MM.1S (cell line): ENCODE results near the gene DHH.

Source experiments
- CTCF ChIP-seq: fragments of 300-600 bp; sonication (generic); IDR thresholded peaks from 2 replicates; pipeline ENCODE4 v1.5.1; 2016; ENCODE audit warnings: antibody characterized with exemption, low read length, mixed read lengths
- EZH2 ChIP-seq: fragments of 300-600 bp; sonication (generic); optimal IDR thresholded peaks from 2 replicates; pipeline ENCODE3; 2017; ENCODE audit warnings: low read depth, mild to moderate bottlenecking, antibody characterized with exemption, low read length, mixed read lengths
- EZH2phosphoT487 ChIP-seq: fragments of 300-600 bp; sonication (generic); IDR thresholded peaks from 2 replicates; pipeline ENCODE4 v1.6.1; 2018; ENCODE audit warnings: antibody characterized with exemption, low read length

GRCh38 chr12:49037111-49037946 lies 57.3 kb downstream of the DHH start:
- TF ChIP-seq EZH2 (no peak), CTCF (no peak), EZH2phosphoT487 (no peak)
